SK-N-SH (cell line): ENCODE data around the gene GNAZ. TPM values are rescaled to one million over a fixed set of nuclear protein-coding genes. Genes with fewer than 3 reads are reported as not detected.

Experiments
- CTCF ChIA-PET: fragments of 300-600, 350-600 bp; formaldehyde crosslinking; extraction: SDS; loops from one replicate; lab custom pipeline; 2021; lab: Yijun Ruan, JAX
- POLR2A ChIA-PET: fragments of 350-600 bp; sonication (Branson Sonifier 250); formaldehyde crosslinking; extraction: SDS; loops from one replicate; lab custom pipeline; 2020; ENCODE audit warnings: antibody characterized with exemption, inconsistent platforms; lab: Yijun Ruan, JAX
- DNase-seq: peaks from one replicate; pipeline ENCODE4 v3.0.0; 2012
- H2AFZ ChIP-seq: fragments of 200-600 bp; sonication (generic); 2 replicates; pipeline ENCODE4 v1.8.1; 2016; ENCODE audit warnings: antibody characterized with exemption, mild to moderate bottlenecking, low read depth
- H3F3A ChIP-seq: fragments of 200-600 bp; sonication (generic); replicated peaks from 2 replicates; pipeline ENCODE3; 2016; ENCODE audit warnings: antibody characterized with exemption, mild to moderate bottlenecking; ENCODE audit not compliant: insufficient read depth
- H3K27ac ChIP-seq, 2 experiments: fragments of 200-500 bp in 1 of 2; fragments of 200-600 bp in 1 of 2; sonication (Bioruptor generic) in 1 of 2; sonication (generic), shearing (Covaris generic) in 1 of 2; 2 replicates each; pipeline versions ENCODE4 v1.5.1 to v1.6.1; 2014 to 2016; ENCODE audit warnings: low read depth in 2 of 2, inconsistent platforms in 1 of 2, low read length in 1 of 2, mild to moderate bottlenecking in 1 of 2, mixed read lengths in 1 of 2
- H3K27me3 ChIP-seq: fragments of 200-600 bp; sonication (generic), shearing (Covaris generic); 2 replicates; pipeline ENCODE4 v1.6.1; 2016; ENCODE audit warnings: mixed run types; ENCODE audit not compliant: insufficient read depth
- H3K36me3 ChIP-seq, 2 experiments: fragments of 200-500 bp in 1 of 2; fragments of 200-600 bp in 1 of 2; sonication (Bioruptor generic) in 1 of 2; sonication (generic) in 1 of 2; replicated peaks in 1 of 2; 2 replicates each; pipeline versions ENCODE3 to v1.5.1; 2014 to 2016; ENCODE audit warnings: low read length in 1 of 2, mild to moderate bottlenecking in 1 of 2; ENCODE audit not compliant: insufficient read depth in 2 of 2, control insufficient read depth in 1 of 2
- H3K4me1 ChIP-seq, 2 experiments: fragments of 200-500 bp in 1 of 2; fragments of 200-600 bp in 1 of 2; sonication (Bioruptor generic) in 1 of 2; sonication (generic), shearing (Covaris generic) in 1 of 2; 2 replicates each; pipeline versions ENCODE4 v1.5.1 to v1.6.1; 2014 to 2016; ENCODE audit warnings: low read depth in 1 of 2, low read length in 1 of 2, mixed run types in 1 of 2; ENCODE audit not compliant: insufficient read depth in 2 of 2, control insufficient read depth in 1 of 2
- H3K4me2 ChIP-seq: fragments of 200-600 bp; sonication (generic), shearing (Covaris generic); 2 replicates; pipeline ENCODE4 v1.6.1; 2017; ENCODE audit warnings: mixed run types
- H3K4me3 ChIP-seq, 2 experiments: fragments of 200-500 bp in 1 of 2; fragments of 200-600 bp in 1 of 2; sonication (Bioruptor generic) in 1 of 2; sonication (generic), shearing (Covaris generic) in 1 of 2; 2 replicates each; pipeline versions ENCODE4 v1.5.1 to v1.8.1; 2014 to 2016; ENCODE audit warnings: low read depth in 2 of 2, inconsistent platforms in 1 of 2, low read length in 1 of 2, mild to moderate bottlenecking in 1 of 2, mixed read lengths in 1 of 2, moderate library complexity in 1 of 2
- H3K79me2 ChIP-seq: fragments of 200-600 bp; sonication (generic); 2 replicates; pipeline ENCODE4 v1.8.1; 2017; ENCODE audit warnings: mild to moderate bottlenecking; ENCODE audit not compliant: insufficient read depth
- H3K9ac ChIP-seq: fragments of 200-600 bp; sonication (generic); 2 replicates; pipeline ENCODE4 v1.6.1; 2017; ENCODE audit warnings: mixed run types
- H3K9me2 ChIP-seq: fragments of 200-600 bp; sonication (generic); 2 replicates; pipeline ENCODE4 v1.6.1; 2017; ENCODE audit warnings: mixed run types
- H3K9me3 ChIP-seq: fragments of 200-600 bp; sonication (generic); 2 replicates; pipeline ENCODE4 v1.6.1; 2017; ENCODE audit warnings: mixed run types, mild to moderate bottlenecking, moderate library complexity
- H4K20me1 ChIP-seq: fragments of 200-600 bp; sonication (generic); 2 replicates; pipeline ENCODE4 v1.6.1; 2017; ENCODE audit warnings: mild to moderate bottlenecking, mixed run types; ENCODE audit not compliant: insufficient read depth
- CHD2 ChIP-seq: fragments of 150-350 bp; IDR thresholded peaks from 2 replicates; pipeline ENCODE4 v1.6.1; 2018; ENCODE audit warnings: low read length; ENCODE audit not compliant: partially characterized antibody
- EZH2phosphoT487 ChIP-seq: fragments of 200-600 bp; sonication (generic); IDR thresholded peaks from 2 replicates; pipeline ENCODE4 v1.6.1; 2017; ENCODE audit warnings: low read depth, mixed run types, mild to moderate bottlenecking, antibody characterized with exemption, moderate library complexity, borderline replicate concordance
- MXI1 ChIP-seq: IDR thresholded peaks from 2 replicates; pipeline ENCODE4 v1.6.1; 2012; ENCODE audit warnings: mild to moderate bottlenecking, low read depth, low read length, improper control_type of control experiment
- NFIC ChIP-seq: IDR thresholded peaks from 2 replicates; pipeline ENCODE4 v1.4.0; 2012; ENCODE audit warnings: borderline replicate concordance
- NRF1 ChIP-seq: IDR thresholded peaks from 2 replicates; pipeline ENCODE4 v1.6.1; 2012; ENCODE audit warnings: low read depth, mild to moderate bottlenecking, low read length
- RCOR1 ChIP-seq: fragments of 150-350 bp; IDR thresholded peaks from 2 replicates; pipeline ENCODE4 v1.6.1; 2017; ENCODE audit warnings: antibody characterized with exemption, low read length
- YY1 ChIP-seq: IDR thresholded peaks from 2 replicates; pipeline ENCODE4 v1.4.0; 2012; ENCODE audit warnings: low read depth, mild to moderate bottlenecking
- WGBS: methylation state at CpG from one replicate; pipeline ENCODE4 v1.1.6; 2017; ENCODE audit warnings: low lambda C conversion rate; 5-methylcytosine and 5-hydroxymethylcytosine counted together
- polyA plus RNA-seq, 3 experiments: library from polyadenylated mRNA; depleted of rRNA; stranded (reverse); fragments of >200 nt; gene quantifications; 2 replicates each; pipeline ENCODE4 v1.2.3, GENCODE V29; 2012
- TF ChIP-seq, protein P1 (sequence below): fragments of 150-350 bp; IDR thresholded peaks from 2 replicates; pipeline ENCODE4 v1.6.1; 2016; ENCODE audit warnings: mild to moderate bottlenecking, low read depth, low read length
- TF ChIP-seq, protein P2 (sequence below): IDR thresholded peaks from 2 replicates; pipeline ENCODE4 v1.4.0; 2012; ENCODE audit warnings: low read depth
- TF ChIP-seq, protein P3 (sequence below): IDR thresholded peaks from 2 replicates; pipeline ENCODE4; 2012
- TF ChIP-seq, protein P4 (sequence below): IDR thresholded peaks from 2 replicates; pipeline ENCODE4 v1.6.1; 2012; ENCODE audit warnings: mild to moderate bottlenecking, low read depth, low read length, moderate library complexity

Gene GNAZ
- polyA plus RNA-seq, 1 of the 3 experiments (the other 2 are of a cell fraction), result 6.5 TPM

DNA sequence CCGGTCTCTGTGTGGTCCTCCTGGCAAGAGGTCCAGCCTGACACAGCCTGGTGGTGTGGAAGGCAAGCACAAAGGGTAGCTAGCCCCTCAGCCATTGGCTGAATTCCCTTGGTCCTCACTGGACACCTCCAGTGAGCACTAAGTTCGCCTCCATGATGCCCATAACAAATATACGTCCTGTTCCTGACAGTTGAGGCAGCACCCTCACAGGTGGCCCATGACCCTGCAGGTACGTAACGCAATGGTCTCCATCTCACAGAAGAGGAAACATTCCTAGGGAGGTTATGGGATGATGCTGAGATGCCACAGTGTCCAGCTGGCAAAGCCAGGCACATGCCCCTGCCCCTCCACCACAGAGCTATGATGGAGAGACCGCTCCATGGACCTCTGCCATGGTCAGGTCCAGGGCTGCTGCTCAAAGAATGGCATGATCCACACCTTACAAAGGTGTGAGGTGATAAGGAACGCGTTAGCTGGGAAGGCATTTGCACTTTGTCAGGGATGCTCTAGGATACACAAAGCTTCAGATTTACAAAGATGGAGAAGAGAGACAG lies 1.4 kb upstream of the GNAZ start:
- Histone ChIP-seq H3F3A (no peaks in the 10 kb centered on the region), H3K27ac (no peak overlapping the region; a peak in 1 of 4 replicates), H3K9me3 (no peaks in the 10 kb centered on the region), H3K79me2 (no peaks in the 10 kb centered on the region; the same call in 1 of the 2 replicates), H3K9ac (no peak overlapping the region), H3K27me3 (no peaks in the 10 kb centered on the region), H4K20me1 (peaks cover 3% of the 10 kb centered on the region; the same call in 1 of the 2 replicates), H3K9me2 (no peaks in the 10 kb centered on the region), H3K4me3 (peak overlapping the region in 1 of 2 experiments; percentile 70; a peak in 2 of 4 replicates), H3K4me1 (peaks cover 5 to 34% of the 10 kb centered on the region in 2 experiments; a peak in 1 of 4 replicates), H2AFZ (no peak overlapping the region; the same call in 1 of the 2 replicates), H3K4me2 (peak overlapping the region; percentile 90; the same call in 1 of the 2 replicates), H3K36me3 (no peaks in the 10 kb centered on the region)
- ChIA-PET CTCF (interaction anchor here (0.9 to 3.3 kb wide), 5 partner anchors 77 to 114 kb away, joined by 3 to 16 read pairs (median 3); partner anchors contain the start of gene RAB36), POLR2A (interaction anchor here (0.7 to 2.1 kb wide), 3 partner anchors 14 to 78 kb away, joined by 3 to 6 read pairs (median 6); no protein-coding TSS in a partner anchor)
- no peak for DNase-seq
- TF ChIP-seq RCOR1 (no peak), NRF1 (no peak)
- 93% methylated on average over 5 of the region's 8 CpGs for WGBS

DNA sequence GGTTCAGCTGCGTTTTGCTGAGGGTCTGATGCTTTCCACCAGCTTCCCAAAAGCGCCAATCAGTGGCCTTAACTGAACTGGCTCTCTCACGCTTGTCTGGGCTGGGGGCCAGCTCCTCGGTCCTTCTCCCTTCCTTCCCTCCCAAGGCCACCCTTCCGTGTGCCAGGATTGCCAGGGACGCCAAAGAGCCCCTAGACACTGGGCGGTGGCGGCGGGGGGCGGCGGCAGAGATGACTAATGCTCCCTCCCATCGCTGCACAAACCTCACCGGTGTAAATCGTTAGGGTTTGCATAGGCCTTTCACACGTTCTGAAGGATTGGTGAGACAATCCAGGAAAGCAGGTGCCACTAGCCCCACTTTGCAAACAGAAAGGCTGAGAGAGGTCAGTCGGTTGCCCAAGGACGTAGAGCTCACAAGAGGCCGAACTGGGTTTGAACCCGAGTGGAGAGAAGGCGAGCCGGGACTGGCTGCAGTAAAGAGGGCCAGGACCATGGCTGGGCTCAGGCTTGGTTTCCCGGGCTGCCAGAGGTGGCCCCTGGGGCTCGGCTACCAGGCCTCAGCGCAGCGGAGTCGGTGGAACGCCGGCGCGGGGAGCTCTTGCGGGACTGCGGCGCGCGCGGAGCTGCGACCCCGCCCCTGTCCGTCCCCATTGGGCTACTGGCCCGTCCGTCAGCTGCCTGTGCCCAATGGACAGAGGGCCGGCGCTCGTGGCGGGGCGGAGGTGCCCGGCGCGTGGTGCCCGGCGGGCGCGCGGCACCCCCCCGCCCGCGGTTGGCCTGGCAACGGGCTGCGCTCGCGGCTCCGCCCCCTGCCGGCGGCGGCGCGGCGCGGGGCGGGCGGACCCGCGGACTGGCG lies 589 bp upstream of the GNAZ start:
- Histone ChIP-seq H3K27me3 (no peaks in the 10 kb centered on the region), H3K9me3 (no peaks in the 10 kb centered on the region), H3K79me2 (no peaks in the 10 kb centered on the region; the same call in 1 of the 2 replicates), H4K20me1 (peaks cover 3% of the 10 kb centered on the region; the same call in 1 of the 2 replicates), H3K4me1 (peaks cover 5 to 34% of the 10 kb centered on the region in 2 experiments; a peak in 1 of 4 replicates), H3K36me3 (no peaks in the 10 kb centered on the region), H3K4me2 (peak overlapping the region; percentile 90), H3K9me2 (no peaks in the 10 kb centered on the region), H3K27ac (peak overlapping the region in 1 of 2 experiments; percentile 73; a peak in 2 of 4 replicates), H3K4me3 (peak overlapping the region; percentile 67 to 70), H3K9ac (peak overlapping the region; percentile 37; the same call in 1 of the 2 replicates), H2AFZ (peak overlapping the region; percentile 96), H3F3A (no peaks in the 10 kb centered on the region)
- TF ChIP-seq, protein P1, sequence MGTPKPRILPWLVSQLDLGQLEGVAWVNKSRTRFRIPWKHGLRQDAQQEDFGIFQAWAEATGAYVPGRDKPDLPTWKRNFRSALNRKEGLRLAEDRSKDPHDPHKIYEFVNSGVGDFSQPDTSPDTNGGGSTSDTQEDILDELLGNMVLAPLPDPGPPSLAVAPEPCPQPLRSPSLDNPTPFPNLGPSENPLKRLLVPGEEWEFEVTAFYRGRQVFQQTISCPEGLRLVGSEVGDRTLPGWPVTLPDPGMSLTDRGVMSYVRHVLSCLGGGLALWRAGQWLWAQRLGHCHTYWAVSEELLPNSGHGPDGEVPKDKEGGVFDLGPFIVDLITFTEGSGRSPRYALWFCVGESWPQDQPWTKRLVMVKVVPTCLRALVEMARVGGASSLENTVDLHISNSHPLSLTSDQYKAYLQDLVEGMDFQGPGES, result peak; percentile 77
- peak; percentile 64 for TF ChIP-seq CHD2
- TF ChIP-seq, protein P2, sequence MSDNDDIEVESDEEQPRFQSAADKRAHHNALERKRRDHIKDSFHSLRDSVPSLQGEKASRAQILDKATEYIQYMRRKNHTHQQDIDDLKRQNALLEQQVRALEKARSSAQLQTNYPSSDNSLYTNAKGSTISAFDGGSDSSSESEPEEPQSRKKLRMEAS, result 0 out of 2 replicates have a peak, but pooled peaks have one; percentile 36
- TF ChIP-seq YY1, result no peak
- TF ChIP-seq, protein P3, sequence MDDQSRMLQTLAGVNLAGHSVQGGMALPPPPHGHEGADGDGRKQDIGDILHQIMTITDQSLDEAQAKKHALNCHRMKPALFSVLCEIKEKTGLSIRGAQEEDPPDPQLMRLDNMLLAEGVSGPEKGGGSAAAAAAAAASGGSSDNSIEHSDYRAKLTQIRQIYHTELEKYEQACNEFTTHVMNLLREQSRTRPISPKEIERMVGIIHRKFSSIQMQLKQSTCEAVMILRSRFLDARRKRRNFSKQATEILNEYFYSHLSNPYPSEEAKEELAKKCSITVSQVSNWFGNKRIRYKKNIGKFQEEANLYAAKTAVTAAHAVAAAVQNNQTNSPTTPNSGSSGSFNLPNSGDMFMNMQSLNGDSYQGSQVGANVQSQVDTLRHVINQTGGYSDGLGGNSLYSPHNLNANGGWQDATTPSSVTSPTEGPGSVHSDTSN, result peak; percentile 99
- no peak for TF ChIP-seq NFIC
- TF ChIP-seq MXI1, result peak; percentile 59
- TF ChIP-seq, protein P4, sequence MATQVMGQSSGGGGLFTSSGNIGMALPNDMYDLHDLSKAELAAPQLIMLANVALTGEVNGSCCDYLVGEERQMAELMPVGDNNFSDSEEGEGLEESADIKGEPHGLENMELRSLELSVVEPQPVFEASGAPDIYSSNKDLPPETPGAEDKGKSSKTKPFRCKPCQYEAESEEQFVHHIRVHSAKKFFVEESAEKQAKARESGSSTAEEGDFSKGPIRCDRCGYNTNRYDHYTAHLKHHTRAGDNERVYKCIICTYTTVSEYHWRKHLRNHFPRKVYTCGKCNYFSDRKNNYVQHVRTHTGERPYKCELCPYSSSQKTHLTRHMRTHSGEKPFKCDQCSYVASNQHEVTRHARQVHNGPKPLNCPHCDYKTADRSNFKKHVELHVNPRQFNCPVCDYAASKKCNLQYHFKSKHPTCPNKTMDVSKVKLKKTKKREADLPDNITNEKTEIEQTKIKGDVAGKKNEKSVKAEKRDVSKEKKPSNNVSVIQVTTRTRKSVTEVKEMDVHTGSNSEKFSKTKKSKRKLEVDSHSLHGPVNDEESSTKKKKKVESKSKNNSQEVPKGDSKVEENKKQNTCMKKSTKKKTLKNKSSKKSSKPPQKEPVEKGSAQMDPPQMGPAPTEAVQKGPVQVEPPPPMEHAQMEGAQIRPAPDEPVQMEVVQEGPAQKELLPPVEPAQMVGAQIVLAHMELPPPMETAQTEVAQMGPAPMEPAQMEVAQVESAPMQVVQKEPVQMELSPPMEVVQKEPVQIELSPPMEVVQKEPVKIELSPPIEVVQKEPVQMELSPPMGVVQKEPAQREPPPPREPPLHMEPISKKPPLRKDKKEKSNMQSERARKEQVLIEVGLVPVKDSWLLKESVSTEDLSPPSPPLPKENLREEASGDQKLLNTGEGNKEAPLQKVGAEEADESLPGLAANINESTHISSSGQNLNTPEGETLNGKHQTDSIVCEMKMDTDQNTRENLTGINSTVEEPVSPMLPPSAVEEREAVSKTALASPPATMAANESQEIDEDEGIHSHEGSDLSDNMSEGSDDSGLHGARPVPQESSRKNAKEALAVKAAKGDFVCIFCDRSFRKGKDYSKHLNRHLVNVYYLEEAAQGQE, result no peak
- TF ChIP-seq EZH2phosphoT487, result no peak
- ChIA-PET CTCF (interaction anchor here (0.7 to 3.3 kb wide), 14 partner anchors 30 to 192 kb away, joined by 3 to 16 read pairs (median 3); partner anchors contain the start of gene RAB36), POLR2A (interaction anchor here (0.7 to 2.1 kb wide), 4 partner anchors 13 to 95 kb away, joined by 3 to 6 read pairs (median 4); no protein-coding TSS in a partner anchor)
- peak; percentile 99 for DNase-seq
- 2% methylated on average over 18 of the region's 74 CpGs for WGBS
